ENCODE measurements around the gene ROBO1.
"Not testable (repeated sequence)": the region's sequence is repeated elsewhere in the genome, so short reads cannot be mapped to it uniquely, and the experiment has no call there.

The ROBO1 gene

GRCh38 chr3:79337798-79338197 is 430.0 kb downstream of the ROBO1 start:
- H3K27ac ChIP-seq, result no peak overlapping the region
- TF ChIP-seq ZFX (IDR thresholded peaks at IDR 0.05; ENCODE audit: borderline replicate concordance), result no peak
- TF ChIP-seq, protein P1, sequence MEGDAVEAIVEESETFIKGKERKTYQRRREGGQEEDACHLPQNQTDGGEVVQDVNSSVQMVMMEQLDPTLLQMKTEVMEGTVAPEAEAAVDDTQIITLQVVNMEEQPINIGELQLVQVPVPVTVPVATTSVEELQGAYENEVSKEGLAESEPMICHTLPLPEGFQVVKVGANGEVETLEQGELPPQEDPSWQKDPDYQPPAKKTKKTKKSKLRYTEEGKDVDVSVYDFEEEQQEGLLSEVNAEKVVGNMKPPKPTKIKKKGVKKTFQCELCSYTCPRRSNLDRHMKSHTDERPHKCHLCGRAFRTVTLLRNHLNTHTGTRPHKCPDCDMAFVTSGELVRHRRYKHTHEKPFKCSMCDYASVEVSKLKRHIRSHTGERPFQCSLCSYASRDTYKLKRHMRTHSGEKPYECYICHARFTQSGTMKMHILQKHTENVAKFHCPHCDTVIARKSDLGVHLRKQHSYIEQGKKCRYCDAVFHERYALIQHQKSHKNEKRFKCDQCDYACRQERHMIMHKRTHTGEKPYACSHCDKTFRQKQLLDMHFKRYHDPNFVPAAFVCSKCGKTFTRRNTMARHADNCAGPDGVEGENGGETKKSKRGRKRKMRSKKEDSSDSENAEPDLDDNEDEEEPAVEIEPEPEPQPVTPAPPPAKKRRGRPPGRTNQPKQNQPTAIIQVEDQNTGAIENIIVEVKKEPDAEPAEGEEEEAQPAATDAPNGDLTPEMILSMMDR (IDR thresholded peaks at IDR 0.05), result no peak

- no peak for TF ChIP-seq ZFX (IDR thresholded peaks at IDR 0.05; ENCODE audit: borderline replicate concordance)
- TF ChIP-seq, protein P1 (IDR thresholded peaks at IDR 0.05), result no peak
- H3K27ac ChIP-seq, result no peak overlapping the region
Measured at GRCh38 chr3:79329154-79329553, 438.6 kb downstream of the ROBO1 start.

- TF ChIP-seq, protein P1 (IDR thresholded peaks at IDR 0.05), result no peak
- no peak for TF ChIP-seq ZFX (IDR thresholded peaks at IDR 0.05; ENCODE audit: borderline replicate concordance)
- H3K27ac ChIP-seq, result no peak overlapping the region
Measured at GRCh38 chr3:79326642-79327041, 441.2 kb downstream of the ROBO1 start.

- not testable (repeated sequence) for H3K27ac ChIP-seq
Measured at GRCh38 chr3:79325833-79326383, 441.9 kb downstream of the ROBO1 start.

- TF ChIP-seq, protein P1 (IDR thresholded peaks at IDR 0.05), result no peak
- no peak for TF ChIP-seq ZFX (IDR thresholded peaks at IDR 0.05; ENCODE audit: borderline replicate concordance)
- peak overlapping the region; percentile 63 for H3K27ac ChIP-seq
Measured at GRCh38 chr3:79317551-79318518, 450.0 kb downstream of the ROBO1 start.

- TF ChIP-seq, protein P1 (IDR thresholded peaks at IDR 0.05), result no peak
- no peak for TF ChIP-seq ZFX (IDR thresholded peaks at IDR 0.05; ENCODE audit: borderline replicate concordance)
- H3K27ac ChIP-seq, result no peak overlapping the region
Measured at GRCh38 chr3:79314962-79315361, 452.8 kb downstream of the ROBO1 start.

DNA sequence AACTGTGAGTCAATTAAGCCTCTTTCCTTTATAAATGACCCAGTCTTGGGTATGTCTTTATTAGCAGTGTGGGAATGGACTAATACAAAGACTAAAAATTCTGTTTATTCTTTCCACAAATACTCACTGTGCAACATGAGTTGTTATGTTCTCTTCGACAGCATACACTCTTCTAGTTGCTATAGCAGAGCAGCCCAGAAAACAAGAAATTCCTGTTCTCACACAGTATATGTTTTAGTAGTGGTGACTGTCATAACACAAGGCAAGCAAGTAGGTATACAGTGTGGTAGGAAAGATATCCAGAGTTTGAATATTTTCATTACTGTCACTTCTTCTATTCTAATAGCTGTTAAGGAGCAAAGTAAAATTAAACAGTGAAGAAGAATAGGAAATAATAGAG is 453.3 kb downstream of the ROBO1 start:
- TF ChIP-seq, protein P1 (IDR thresholded peaks at IDR 0.05), result no peak
- no peak for TF ChIP-seq ZFX (IDR thresholded peaks at IDR 0.05; ENCODE audit: borderline replicate concordance)

More for the DNA sequence above, 453.3 kb downstream of the ROBO1 start:
- H3K27ac ChIP-seq, result no peak overlapping the region
